Measurements from ENCODE around the gene ZNF679. TPM values are rescaled to one million over a fixed set of nuclear protein-coding genes. Genes with fewer than 3 reads are reported as not detected.

ZNF679 gene
- total RNA-seq, 1 donor from 2014 or later, result not detected

DNA sequence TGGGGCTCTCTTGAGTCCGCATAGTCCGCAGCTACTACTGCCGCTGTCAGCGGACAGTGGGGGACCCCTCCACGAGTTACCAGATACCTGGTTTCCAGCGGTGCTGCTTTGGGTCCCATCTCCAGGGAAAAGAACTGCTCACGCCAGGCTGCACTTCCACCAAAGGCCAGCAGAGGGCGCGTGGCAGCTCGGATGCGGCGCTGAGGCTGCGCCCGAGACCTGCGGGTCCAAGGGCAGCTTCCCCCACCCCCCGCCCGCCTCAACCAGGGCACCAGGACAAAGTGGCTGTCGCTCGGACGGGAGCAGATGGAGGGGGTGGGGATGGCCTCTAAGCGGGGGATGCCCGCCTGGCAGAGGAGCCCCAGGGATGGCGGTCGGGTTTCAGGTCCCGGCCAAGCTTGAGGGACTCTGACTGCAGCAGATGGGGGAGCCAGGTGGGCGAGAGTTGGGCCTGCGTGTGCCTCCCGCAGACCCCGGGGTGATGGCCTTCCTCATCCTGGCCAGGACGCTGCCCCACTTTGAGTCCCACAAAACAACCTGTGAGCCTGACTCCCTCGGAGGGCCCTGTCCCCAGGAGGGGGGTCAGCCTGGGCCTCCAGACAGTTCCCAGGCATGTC is 45.0 kb upstream of the ZNF679 start:
- no peak overlapping the region for H3K27ac ChIP-seq
- H2AFZ ChIP-seq (replicated peaks), result no peak overlapping the region
- H3K4me1 Mint-ChIP-seq, result no peaks in the 10 kb centered on the region
- no peaks in the 10 kb centered on the region for H3K79me2 ChIP-seq (ENCODE audit: low read depth)
- H3K4me3 ChIP-seq, result no peak overlapping the region
- H3K4me1 ChIP-seq, result no peaks in the 10 kb centered on the region
- H3K9ac ChIP-seq, result no peak overlapping the region
- H3K27me3 ChIP-seq, result no peaks in the 10 kb centered on the region
- no peak for DNase-seq (ENCODE audit: low spot score)
- TF ChIP-seq EZH2phosphoT487 (IDR thresholded peaks at IDR 0.05) (no peak), CTCF (IDR thresholded peaks at IDR 0.05) (peak; percentile 34), EZH2 (IDR thresholded peaks at IDR 0.05) (no peak)
- peaks cover 42% of the 10 kb centered on the region for H3K9me3 Mint-ChIP-seq
- no peak overlapping the region for H3K4me2 ChIP-seq
- peaks cover 26% of the 10 kb centered on the region for H3K9me3 ChIP-seq (ENCODE audit: low read depth)
- H3K36me3 ChIP-seq, result no peaks in the 10 kb centered on the region
- H4K20me1 ChIP-seq (ENCODE audit: low read depth), result no peaks in the 10 kb centered on the region
- H3K4me3 Mint-ChIP-seq, result no peak overlapping the region
- H3F3A ChIP-seq (ENCODE audit: low read depth), result no peaks in the 10 kb centered on the region
- H3K36me3 Mint-ChIP-seq, result no peaks in the 10 kb centered on the region
- H3K27ac Mint-ChIP-seq, result no peak overlapping the region
- peaks cover 2% of the 10 kb centered on the region for H3K27me3 Mint-ChIP-seq (ENCODE audit: insufficient read depth, low read depth)

- DNase-seq (ENCODE audit: low spot score), result no peak
- Histone ChIP-seq H4K20me1 (ENCODE audit: low read depth) (no peaks in the 10 kb centered on the region), H3K27ac (no peak overlapping the region), H3K4me1 (no peaks in the 10 kb centered on the region), H3F3A (ENCODE audit: low read depth) (no peaks in the 10 kb centered on the region), H3K4me2 (no peak overlapping the region), H3K9me3 (ENCODE audit: low read depth) (peaks cover 26% of the 10 kb centered on the region), H3K4me3 (no peak overlapping the region), H3K36me3 (no peaks in the 10 kb centered on the region), H3K27me3 (no peaks in the 10 kb centered on the region), H2AFZ (replicated peaks) (no peak overlapping the region), H3K79me2 (ENCODE audit: low read depth) (no peaks in the 10 kb centered on the region), H3K9ac (no peak overlapping the region)
- Mint-ChIP-seq H3K9me3 (peaks cover 43% of the 10 kb centered on the region), H3K4me1 (no peaks in the 10 kb centered on the region), H3K27me3 (ENCODE audit: insufficient read depth, low read depth) (peaks cover 2% of the 10 kb centered on the region), H3K27ac (no peak overlapping the region), H3K4me3 (no peak overlapping the region), H3K36me3 (no peaks in the 10 kb centered on the region)
- TF ChIP-seq EZH2phosphoT487 (IDR thresholded peaks at IDR 0.05) (no peak), CTCF (IDR thresholded peaks at IDR 0.05) (no peak), EZH2 (IDR thresholded peaks at IDR 0.05) (no peak)
Measured at GRCh38 chr7:64183827-64184372, 44.4 kb upstream of the ZNF679 start.

DNA sequence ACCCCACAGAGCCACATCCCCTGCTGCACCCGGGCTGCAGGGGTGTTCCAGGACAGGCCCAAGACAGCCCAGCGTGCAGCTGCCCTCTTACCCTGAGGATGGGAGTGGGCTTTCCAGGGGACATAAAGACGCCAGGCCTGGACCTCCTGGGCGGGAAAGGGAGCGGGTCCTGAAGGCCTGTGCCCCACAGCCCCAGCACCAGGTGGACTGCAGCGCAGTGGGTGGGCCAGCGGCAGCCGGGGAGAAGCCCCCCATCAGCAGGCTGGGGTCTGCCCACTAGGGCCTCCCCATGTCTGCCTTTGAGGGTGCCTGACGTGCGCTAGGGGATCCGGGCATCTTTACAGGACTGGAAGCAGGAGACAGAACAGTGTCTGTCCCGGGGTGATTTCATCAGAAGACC is 43.9 kb upstream of the ZNF679 start:
- Histone ChIP-seq H3F3A (ENCODE audit: low read depth) (no peaks in the 10 kb centered on the region), H3K4me3 (no peak overlapping the region), H3K4me1 (no peaks in the 10 kb centered on the region), H4K20me1 (ENCODE audit: low read depth) (no peaks in the 10 kb centered on the region), H3K9me3 (ENCODE audit: low read depth) (peaks cover 26% of the 10 kb centered on the region), H3K27ac (no peak overlapping the region), H2AFZ (replicated peaks) (no peak overlapping the region), H3K27me3 (no peaks in the 10 kb centered on the region), H3K36me3 (no peaks in the 10 kb centered on the region), H3K79me2 (ENCODE audit: low read depth) (no peaks in the 10 kb centered on the region), H3K4me2 (no peak overlapping the region), H3K9ac (no peak overlapping the region)
- peaks cover 45% of the 10 kb centered on the region for H3K9me3 Mint-ChIP-seq
- no peak overlapping the region for H3K27ac Mint-ChIP-seq
- DNase-seq (ENCODE audit: low spot score), result no peak
- H3K4me3 Mint-ChIP-seq, result no peak overlapping the region
- peaks cover 2% of the 10 kb centered on the region for H3K27me3 Mint-ChIP-seq (ENCODE audit: insufficient read depth, low read depth)
- H3K4me1 Mint-ChIP-seq, result no peaks in the 10 kb centered on the region
- TF ChIP-seq EZH2phosphoT487 (IDR thresholded peaks at IDR 0.05) (no peak), EZH2 (IDR thresholded peaks at IDR 0.05) (no peak), CTCF (IDR thresholded peaks at IDR 0.05) (no peak)
- H3K36me3 Mint-ChIP-seq, result no peaks in the 10 kb centered on the region

Measured in neural progenitor cell (in vitro differentiated cells).